Right atrium auricular region (tissue), 2 donors: ENCODE data around the gene NECAB2. TPM values are rescaled to one million over a fixed set of nuclear protein-coding genes. Genes with fewer than 3 reads are reported as not detected.

ENCODE experiments used
- DNase-seq: peaks from one replicate; pipeline ENCODE4 v3.0.0-alpha.2; 2019; ENCODE audit warnings: low spot score
- H3K27ac ChIP-seq, 2 donors: fragments of 200-600 bp; sonication (generic); 1 replicate in 1 of 2; 2 replicates in 1 of 2; pipeline ENCODE4 v1.5.1; 2016 to 2019
- H3K27me3 ChIP-seq, 2 donors: fragments of 200-600 bp; sonication (generic); one replicate each; pipeline versions ENCODE4 v1.5.1 to v1.6.0; 2017 to 2019
- H3K36me3 ChIP-seq: fragments of 200-600 bp; sonication (generic); one replicate; pipeline ENCODE4 v1.5.1; 2016
- H3K4me1 ChIP-seq, 2 donors: fragments of 200-600 bp; sonication (generic); one replicate each; pipeline versions ENCODE4 v1.5.1 to v1.6.0; 2017 to 2019
- H3K4me3 ChIP-seq, 2 donors: fragments of 200-600 bp; sonication (generic); 1 replicate in 1 of 2; 2 replicates in 1 of 2; pipeline ENCODE4 v1.5.1; 2017 to 2019; ENCODE audit warnings: mild to moderate bottlenecking in 1 of 2, moderate library complexity in 1 of 2
- H3K9me3 ChIP-seq, 2 donors: fragments of 200-600 bp; sonication (generic); one replicate each; pipeline ENCODE4 v1.5.1; 2019
- CTCF ChIP-seq, 2 donors: fragments of 200-600 bp; sonication (generic); IDR thresholded peaks; one replicate each; pipeline ENCODE4 v1.5.1; 2019; ENCODE audit warnings: antibody characterized with exemption in 2 of 2
- total RNA-seq, 2 donors: library from RNA; depleted of rRNA; stranded (reverse); fragments of >200 nt; gene quantifications; one replicate each; pipeline ENCODE4 v1.1.0, GENCODE V29; 2016

Gene NECAB2
- total RNA-seq, 2 donors from 2014 or later = 0.71 TPM; not detected in 1

DNA sequence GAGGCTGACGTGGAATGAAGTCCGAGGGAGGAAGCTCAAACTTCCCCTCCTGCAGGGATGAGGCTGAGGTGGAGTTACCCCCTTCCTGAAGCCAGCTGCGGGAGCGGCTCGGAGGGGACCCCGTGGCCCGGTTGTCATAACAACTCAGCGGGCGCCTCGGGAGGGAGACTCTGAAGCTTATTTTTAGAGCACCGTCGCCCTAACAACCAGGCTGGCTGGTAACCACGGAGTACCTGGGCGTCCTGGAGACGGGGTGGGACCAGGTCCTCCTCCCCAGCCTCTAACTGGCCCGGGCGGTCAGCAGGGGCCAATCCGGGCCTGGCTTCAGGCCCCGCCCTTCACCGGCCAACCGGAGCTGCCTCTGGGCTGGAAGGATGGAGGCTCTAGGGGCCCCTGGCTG, 27.7 kb downstream of the NECAB2 start:
- Histone ChIP-seq H3K36me3 (no peaks in the 10 kb centered on the region), H3K4me3 (no peak overlapping the region), H3K27ac (no peak overlapping the region), H3K9me3 (no peaks in the 10 kb centered on the region), H3K27me3 (no peaks in the 10 kb centered on the region), H3K4me1 (peaks cover 0 to 23% of the 10 kb centered on the region in 2 donors)
- DNase-seq = no peak
- no peak for TF ChIP-seq CTCF (IDR thresholded peaks at IDR 0.05)

- no peak for TF ChIP-seq CTCF (IDR thresholded peaks at IDR 0.05)
- no peak for DNase-seq
- no peak overlapping the region for H3K27ac ChIP-seq
- peaks cover 0 to 23% of the 10 kb centered on the region in 2 donors for H3K4me1 ChIP-seq
- no peak overlapping the region for H3K4me3 ChIP-seq
- H3K27me3 ChIP-seq = no peaks in the 10 kb centered on the region
- no peaks in the 10 kb centered on the region for H3K9me3 ChIP-seq
- H3K36me3 ChIP-seq = no peaks in the 10 kb centered on the region
These were observed 28.6 kb downstream of the NECAB2 start for GRCh38 chr16:83996481-83997252.

GRCh38 chr16:83998091-83998490, 30.0 kb downstream of the NECAB2 start:
- H3K4me3 ChIP-seq = no peak overlapping the region
- no peaks in the 10 kb centered on the region for H3K9me3 ChIP-seq
- peaks cover 0 to 11% of the 10 kb centered on the region in 2 donors for H3K4me1 ChIP-seq
- TF ChIP-seq CTCF (IDR thresholded peaks at IDR 0.05) = no peak
- no peaks in the 10 kb centered on the region for H3K36me3 ChIP-seq
- H3K27ac ChIP-seq = no peak overlapping the region
- H3K27me3 ChIP-seq = no peaks in the 10 kb centered on the region
- DNase-seq = no peak

DNA sequence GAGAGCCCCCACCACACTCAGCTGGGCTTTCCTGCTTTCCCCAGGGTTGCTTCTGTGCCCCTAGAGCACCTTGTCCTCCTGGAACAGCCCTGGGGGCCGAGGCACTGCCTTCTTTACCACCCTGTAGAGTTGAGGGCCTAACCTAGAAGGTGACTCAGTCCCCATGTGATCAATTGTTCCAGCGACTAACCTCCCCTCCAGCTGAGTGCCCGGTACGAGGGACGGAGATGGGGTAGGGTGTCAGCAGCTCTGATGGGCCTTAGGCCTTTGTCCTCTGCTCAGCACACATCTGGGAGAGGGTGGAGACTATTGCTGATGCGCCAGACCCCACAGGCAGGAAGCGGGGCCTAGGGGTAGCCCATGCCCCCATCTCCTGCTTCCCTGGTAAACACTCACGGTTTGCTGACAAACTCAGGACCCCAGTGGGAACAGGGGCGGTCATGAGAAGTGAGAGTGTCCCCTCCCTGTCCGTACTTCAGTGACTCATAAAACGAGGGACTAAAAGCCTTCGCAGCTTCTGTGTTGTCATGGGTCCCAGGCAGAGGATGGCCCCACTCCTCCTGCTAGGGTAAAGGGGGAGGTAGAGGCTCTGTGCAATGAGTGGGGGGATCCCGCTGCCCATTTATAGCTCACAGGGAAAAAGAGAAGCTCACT, 33.1 kb downstream of the NECAB2 start:
- DNase-seq = no peak

DNA sequence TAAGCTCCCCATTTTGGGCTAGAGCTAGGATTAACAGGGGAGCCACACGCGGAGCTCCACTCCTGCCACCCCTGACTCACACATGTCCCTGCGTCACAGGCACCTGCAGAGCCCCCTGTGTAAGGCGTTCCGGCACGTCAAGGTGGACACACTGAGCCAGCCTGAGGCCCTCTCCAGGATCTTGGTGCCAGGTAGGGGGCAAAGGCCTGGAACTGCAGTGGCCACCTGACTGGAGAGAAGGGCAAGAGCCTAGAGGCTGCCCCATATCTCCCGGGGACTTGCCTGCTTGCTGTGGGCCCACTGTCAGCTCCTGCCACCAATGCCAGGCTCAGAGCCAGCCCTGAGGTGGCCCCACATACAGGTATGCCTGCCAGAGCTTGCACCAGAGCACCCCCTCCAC, 33.7 kb downstream of the NECAB2 start:
- no peak for TF ChIP-seq CTCF (IDR thresholded peaks at IDR 0.05)
- Histone ChIP-seq H3K4me1 (no peaks in the 10 kb centered on the region), H3K27ac (no peak overlapping the region), H3K9me3 (no peaks in the 10 kb centered on the region), H3K27me3 (no peaks in the 10 kb centered on the region), H3K36me3 (no peaks in the 10 kb centered on the region), H3K4me3 (no peak overlapping the region)
- no peak for DNase-seq

More for the DNA sequence above, 33.1 kb downstream of the NECAB2 start:
- peaks cover 0 to under 1% of the 10 kb centered on the region in 2 donors for H3K4me1 ChIP-seq
- no peak overlapping the region for H3K27ac ChIP-seq
- H3K4me3 ChIP-seq = no peak overlapping the region
- no peaks in the 10 kb centered on the region for H3K9me3 ChIP-seq
- no peaks in the 10 kb centered on the region for H3K27me3 ChIP-seq
- H3K36me3 ChIP-seq = no peaks in the 10 kb centered on the region
- no peak for TF ChIP-seq CTCF (IDR thresholded peaks at IDR 0.05)
